Nephron (organoid): ENCODE measurements around the gene FBXL16.

Experiments
- H3K27ac Mint-ChIP-seq, 3 experiments: 2 replicates each; pipeline ENCODE4 v1.8.0; 2020; ENCODE audit warnings: mixed read lengths in 3 of 3, mild to moderate bottlenecking in 2 of 3, moderate library complexity in 1 of 3
- H3K27me3 Mint-ChIP-seq: 2 replicates; pipeline ENCODE4 v1.8.0; 2021; ENCODE audit warnings: low read depth, mild to moderate bottlenecking, moderate library complexity, mixed read lengths
- H3K36me3 Mint-ChIP-seq: 2 replicates; pipeline ENCODE4 v1.8.0; 2020; ENCODE audit warnings: low read depth, mixed read lengths
- H3K4me1 Mint-ChIP-seq: 2 replicates; pipeline ENCODE4 v1.8.0; 2020; ENCODE audit warnings: mixed read lengths
- H3K4me3 Mint-ChIP-seq, 3 experiments: 2 replicates each; pipeline ENCODE4 v1.8.0; 2020; ENCODE audit warnings: mild to moderate bottlenecking in 3 of 3, mixed read lengths in 3 of 3, moderate library complexity in 2 of 3
- H3K9me3 Mint-ChIP-seq: 2 replicates; pipeline ENCODE4 v1.8.0; 2020; ENCODE audit warnings: mixed read lengths
- TF ChIP-seq, protein P1 (sequence below), 3 experiments: fragments of 200-600 bp; sonication (generic); IDR thresholded peaks; one replicate each; pipeline ENCODE4 v1.5.0; 2021; ENCODE audit warnings: antibody characterized with exemption in 3 of 3; ENCODE audit not compliant: unreplicated experiment in 3 of 3

The FBXL16 gene

GRCh38 chr16:720447-720989 lies 14.9 kb upstream of the FBXL16 start:
- H3K27ac Mint-ChIP-seq: peak overlapping the region; percentile 88 to 94 (median 90)
- H3K4me3 Mint-ChIP-seq: peak overlapping the region; percentile 84 to 90 (median 88)
- peaks cover 11% of the 10 kb centered on the region for H3K4me1 Mint-ChIP-seq
- peaks cover 12% of the 10 kb centered on the region for H3K27me3 Mint-ChIP-seq
- H3K36me3 Mint-ChIP-seq: no peaks in the 10 kb centered on the region
- TF ChIP-seq, protein P1, sequence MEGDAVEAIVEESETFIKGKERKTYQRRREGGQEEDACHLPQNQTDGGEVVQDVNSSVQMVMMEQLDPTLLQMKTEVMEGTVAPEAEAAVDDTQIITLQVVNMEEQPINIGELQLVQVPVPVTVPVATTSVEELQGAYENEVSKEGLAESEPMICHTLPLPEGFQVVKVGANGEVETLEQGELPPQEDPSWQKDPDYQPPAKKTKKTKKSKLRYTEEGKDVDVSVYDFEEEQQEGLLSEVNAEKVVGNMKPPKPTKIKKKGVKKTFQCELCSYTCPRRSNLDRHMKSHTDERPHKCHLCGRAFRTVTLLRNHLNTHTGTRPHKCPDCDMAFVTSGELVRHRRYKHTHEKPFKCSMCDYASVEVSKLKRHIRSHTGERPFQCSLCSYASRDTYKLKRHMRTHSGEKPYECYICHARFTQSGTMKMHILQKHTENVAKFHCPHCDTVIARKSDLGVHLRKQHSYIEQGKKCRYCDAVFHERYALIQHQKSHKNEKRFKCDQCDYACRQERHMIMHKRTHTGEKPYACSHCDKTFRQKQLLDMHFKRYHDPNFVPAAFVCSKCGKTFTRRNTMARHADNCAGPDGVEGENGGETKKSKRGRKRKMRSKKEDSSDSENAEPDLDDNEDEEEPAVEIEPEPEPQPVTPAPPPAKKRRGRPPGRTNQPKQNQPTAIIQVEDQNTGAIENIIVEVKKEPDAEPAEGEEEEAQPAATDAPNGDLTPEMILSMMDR (IDR thresholded peaks at IDR 0.05; ENCODE audit: unreplicated experiment in 3 of 3): no peak
- H3K9me3 Mint-ChIP-seq: no peaks in the 10 kb centered on the region

DNA sequence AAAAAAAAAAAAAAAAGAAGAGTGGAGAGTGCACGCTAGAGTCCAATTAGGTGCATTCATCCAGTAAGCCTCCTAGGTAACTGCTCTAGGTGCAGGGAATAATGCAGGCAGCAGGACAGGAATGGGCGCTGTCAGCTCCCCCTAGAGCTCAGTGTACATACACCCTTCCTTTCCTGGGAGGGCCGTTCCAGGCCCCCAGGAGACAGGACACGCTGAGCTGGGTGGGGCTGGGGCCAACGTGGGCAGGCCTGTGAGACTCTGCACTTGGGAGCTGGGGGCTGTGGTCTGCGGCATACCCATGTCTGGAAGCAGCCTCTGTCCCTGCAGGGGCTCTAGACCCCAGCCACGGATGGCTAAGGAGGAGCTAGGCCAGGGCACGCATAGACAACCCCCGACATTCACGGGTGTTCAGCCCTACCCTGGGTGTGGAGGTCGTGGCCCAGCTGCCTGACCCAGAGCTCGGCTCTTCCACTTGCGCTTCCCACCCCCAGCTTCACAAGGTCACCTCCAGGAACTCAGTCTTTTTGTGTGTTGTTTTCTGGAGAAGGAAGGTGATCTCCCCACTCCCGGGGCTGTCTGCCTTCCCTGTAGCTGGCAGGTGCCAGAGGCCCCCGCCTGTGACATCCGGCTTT lies 14.3 kb upstream of the FBXL16 start:
- no peaks in the 10 kb centered on the region for H3K9me3 Mint-ChIP-seq
- peak overlapping the region; percentile 84 to 90 (median 88) for H3K4me3 Mint-ChIP-seq
- H3K27me3 Mint-ChIP-seq: peaks cover 12% of the 10 kb centered on the region
- no peaks in the 10 kb centered on the region for H3K36me3 Mint-ChIP-seq
- peaks cover 11% of the 10 kb centered on the region for H3K4me1 Mint-ChIP-seq
- peak overlapping the region; percentile 88 to 94 (median 90) for H3K27ac Mint-ChIP-seq
- TF ChIP-seq, protein P1 (IDR thresholded peaks at IDR 0.05; ENCODE audit: unreplicated experiment in 3 of 3): no peak

DNA sequence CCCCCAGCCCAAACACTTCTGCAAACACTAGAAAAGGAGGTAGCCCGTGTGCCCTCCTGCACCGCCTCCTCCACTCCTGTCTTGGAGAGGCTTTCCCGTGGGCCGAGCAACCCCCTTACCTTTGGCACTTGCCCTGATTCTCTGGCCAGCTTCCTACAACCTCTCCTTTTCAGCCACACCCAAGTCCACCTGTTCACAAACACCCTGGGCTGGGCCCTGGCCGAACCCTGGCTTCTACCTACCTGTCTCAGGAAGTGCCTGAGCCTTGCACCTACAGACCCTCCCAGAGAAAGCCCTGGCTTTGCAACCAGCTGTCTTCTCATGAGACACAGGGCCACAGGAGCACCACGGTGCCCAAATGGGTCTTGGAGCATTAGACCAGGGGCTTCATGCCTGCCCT lies 13.3 kb upstream of the FBXL16 start:
- Mint-ChIP-seq H3K27me3 (peaks cover 13% of the 10 kb centered on the region), H3K27ac (peak overlapping the region in 2 of 3 experiments; percentile 48 to 51), H3K4me3 (peak overlapping the region; percentile 84 to 90 (median 88)), H3K9me3 (no peaks in the 10 kb centered on the region), H3K36me3 (no peaks in the 10 kb centered on the region), H3K4me1 (peaks cover 11% of the 10 kb centered on the region)
- TF ChIP-seq, protein P1 (IDR thresholded peaks at IDR 0.05; ENCODE audit: unreplicated experiment in 3 of 3): no peak

GRCh38 chr16:718389-718788 lies 12.8 kb upstream of the FBXL16 start:
- H3K4me1 Mint-ChIP-seq: peaks cover 11% of the 10 kb centered on the region

GRCh38 chr16:717450-718245 lies 12.0 kb upstream of the FBXL16 start:
- no peak overlapping the region for H3K27ac Mint-ChIP-seq
- peaks cover 19% of the 10 kb centered on the region for H3K27me3 Mint-ChIP-seq
- H3K4me1 Mint-ChIP-seq: peaks cover 14% of the 10 kb centered on the region
- peak overlapping the region in 1 of 3 experiments; percentile 30 for H3K4me3 Mint-ChIP-seq
- TF ChIP-seq, protein P1 (IDR thresholded peaks at IDR 0.05; ENCODE audit: unreplicated experiment in 3 of 3): no peak
- H3K36me3 Mint-ChIP-seq: no peaks in the 10 kb centered on the region
- no peaks in the 10 kb centered on the region for H3K9me3 Mint-ChIP-seq

More at GRCh38 chr16:718389-718788, 12.8 kb upstream of the FBXL16 start:
- H3K4me3 Mint-ChIP-seq: peak overlapping the region in 2 of 3 experiments; percentile 88 to 90
- no peaks in the 10 kb centered on the region for H3K36me3 Mint-ChIP-seq
- H3K27me3 Mint-ChIP-seq: peaks cover 17% of the 10 kb centered on the region
- TF ChIP-seq, protein P1 (IDR thresholded peaks at IDR 0.05; ENCODE audit: unreplicated experiment in 3 of 3): no peak
- H3K9me3 Mint-ChIP-seq: no peaks in the 10 kb centered on the region
- H3K27ac Mint-ChIP-seq: no peak overlapping the region
